ENCODE measurements around the gene ABO.
"Not testable (repeated sequence)": the region's sequence is repeated elsewhere in the genome, so short reads cannot be mapped to it uniquely, and the experiment has no call there.

ABO gene

DNA sequence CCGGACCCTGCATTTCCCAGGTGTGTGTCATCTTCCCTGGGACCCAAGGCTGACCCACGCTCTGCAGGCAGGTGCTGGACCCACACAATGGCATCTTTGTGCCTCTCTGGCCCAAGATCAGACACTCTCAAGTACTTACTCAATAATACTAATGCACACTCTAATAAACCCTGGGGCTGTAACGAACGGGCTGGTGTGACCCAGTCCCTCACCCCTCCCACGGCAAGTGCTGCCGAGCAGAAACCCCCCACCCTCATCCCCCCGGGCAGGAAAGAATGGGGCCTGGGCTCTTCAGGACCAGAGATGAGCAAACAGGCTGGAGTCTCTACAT is 64.8 kb downstream of the ABO start:
- no peak overlapping the region for H3K27ac ChIP-seq (ENCODE audit: low read depth in 2 of 2, low read length in 2 of 2)
- H3K4me3 ChIP-seq (ENCODE audit: low read length in 2 of 2) = no peak overlapping the region
- H3K27me3 ChIP-seq (ENCODE audit: control insufficient read depth in 2 of 2, insufficient read depth in 2 of 2, low read length in 2 of 2) = no peaks in the 10 kb centered on the region
- no peaks in the 10 kb centered on the region for H3K9me3 ChIP-seq (ENCODE audit: control insufficient read depth in 2 of 2, low read length in 2 of 2)
- H3K36me3 ChIP-seq (ENCODE audit: control insufficient read depth in 2 of 2, insufficient read depth in 2 of 2, low read length in 2 of 2) = no peaks in the 10 kb centered on the region
- H3K9ac ChIP-seq (ENCODE audit: low read depth in 1 of 2, low read length in 2 of 2) = no peak overlapping the region
- no peaks in the 10 kb centered on the region for H3K4me1 ChIP-seq (ENCODE audit: control insufficient read depth in 2 of 2, insufficient read depth in 2 of 2, low read length in 2 of 2)

GRCh38 chr9:133209327-133210201 is 65.4 kb downstream of the ABO start:
- not testable (repeated sequence) for H3K9ac ChIP-seq (ENCODE audit: low read depth in 1 of 2, low read length in 2 of 2); H3K27me3 ChIP-seq (ENCODE audit: control insufficient read depth in 2 of 2, insufficient read depth in 2 of 2, low read length in 2 of 2); H3K4me3 ChIP-seq (ENCODE audit: low read length in 2 of 2)

DNA sequence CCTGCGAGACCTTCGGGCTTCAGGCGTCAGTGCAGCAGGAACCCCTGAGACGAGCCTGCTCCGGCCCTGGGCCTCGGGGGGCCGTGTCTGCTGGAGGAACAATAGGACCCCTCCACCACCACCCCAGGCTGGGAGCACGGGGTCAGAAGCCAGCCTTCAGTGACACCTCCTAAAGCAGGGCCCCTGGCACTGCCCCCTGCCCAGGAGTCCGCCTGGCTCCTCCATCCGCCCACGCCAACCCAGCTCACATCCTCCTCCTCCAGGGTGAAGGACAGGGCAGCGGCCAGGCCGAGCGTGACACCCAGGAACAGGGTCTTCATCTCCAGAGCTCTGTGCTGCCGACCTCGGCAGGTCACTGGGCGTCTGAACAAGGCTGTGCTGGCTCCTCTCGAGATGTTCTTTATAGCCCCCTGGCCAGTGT is 66.1 kb downstream of the ABO start, which contains the start of gene OBP2B:
OBP2B (minus strand) TSS at position 371 of the 421 bp plus-strand sequence; CDS start at position 320, 51 bp downstream.
- not testable (repeated sequence) for H3K27me3 ChIP-seq (ENCODE audit: control insufficient read depth in 2 of 2, insufficient read depth in 2 of 2, low read length in 2 of 2); H3K4me1 ChIP-seq (ENCODE audit: control insufficient read depth in 2 of 2, insufficient read depth in 2 of 2, low read length in 2 of 2); H3K4me3 ChIP-seq (ENCODE audit: low read length in 2 of 2); H3K27ac ChIP-seq (ENCODE audit: low read depth in 2 of 2, low read length in 2 of 2); H3K36me3 ChIP-seq (ENCODE audit: control insufficient read depth in 2 of 2, insufficient read depth in 2 of 2, low read length in 2 of 2); H3K9ac ChIP-seq (ENCODE audit: low read depth in 1 of 2, low read length in 2 of 2); H3K9me3 ChIP-seq (ENCODE audit: control insufficient read depth in 2 of 2, low read length in 2 of 2)

More at GRCh38 chr9:133209327-133210201, 65.4 kb downstream of the ABO start:
- H3K36me3 ChIP-seq (ENCODE audit: control insufficient read depth in 2 of 2, insufficient read depth in 2 of 2, low read length in 2 of 2); H3K9me3 ChIP-seq (ENCODE audit: control insufficient read depth in 2 of 2, low read length in 2 of 2); H3K4me1 ChIP-seq (ENCODE audit: control insufficient read depth in 2 of 2, insufficient read depth in 2 of 2, low read length in 2 of 2); H3K27ac ChIP-seq (ENCODE audit: low read depth in 2 of 2, low read length in 2 of 2): not testable (repeated sequence)

GRCh38 chr9:133208171-133208879 is 66.7 kb downstream of the ABO start:
- H3K27me3 ChIP-seq (ENCODE audit: control insufficient read depth in 2 of 2, insufficient read depth in 2 of 2, low read length in 2 of 2); H3K36me3 ChIP-seq (ENCODE audit: control insufficient read depth in 2 of 2, insufficient read depth in 2 of 2, low read length in 2 of 2); H3K4me3 ChIP-seq (ENCODE audit: low read length in 2 of 2); H3K9ac ChIP-seq (ENCODE audit: low read depth in 1 of 2, low read length in 2 of 2); H3K27ac ChIP-seq (ENCODE audit: low read depth in 2 of 2, low read length in 2 of 2); H3K9me3 ChIP-seq (ENCODE audit: control insufficient read depth in 2 of 2, low read length in 2 of 2); H3K4me1 ChIP-seq (ENCODE audit: control insufficient read depth in 2 of 2, insufficient read depth in 2 of 2, low read length in 2 of 2): not testable (repeated sequence)

GRCh38 chr9:133207540-133208170 is 67.3 kb downstream of the ABO start:
- Histone ChIP-seq H3K4me3 (ENCODE audit: low read length in 2 of 2) (no peak overlapping the region), H3K27ac (ENCODE audit: low read depth in 2 of 2, low read length in 2 of 2) (no peak overlapping the region), H3K4me1 (ENCODE audit: control insufficient read depth in 2 of 2, insufficient read depth in 2 of 2, low read length in 2 of 2) (no peaks in the 10 kb centered on the region), H3K9me3 (ENCODE audit: control insufficient read depth in 2 of 2, low read length in 2 of 2) (no peaks in the 10 kb centered on the region), H3K27me3 (ENCODE audit: control insufficient read depth in 2 of 2, insufficient read depth in 2 of 2, low read length in 2 of 2) (no peaks in the 10 kb centered on the region), H3K36me3 (ENCODE audit: control insufficient read depth in 2 of 2, insufficient read depth in 2 of 2, low read length in 2 of 2) (no peaks in the 10 kb centered on the region), H3K9ac (ENCODE audit: low read depth in 1 of 2, low read length in 2 of 2) (no peak overlapping the region)

GRCh38 chr9:133207021-133207531 is 67.9 kb downstream of the ABO start:
- Histone ChIP-seq H3K9me3 (ENCODE audit: control insufficient read depth in 2 of 2, low read length in 2 of 2) (no peaks in the 10 kb centered on the region), H3K36me3 (ENCODE audit: control insufficient read depth in 2 of 2, insufficient read depth in 2 of 2, low read length in 2 of 2) (no peaks in the 10 kb centered on the region), H3K27me3 (ENCODE audit: control insufficient read depth in 2 of 2, insufficient read depth in 2 of 2, low read length in 2 of 2) (no peaks in the 10 kb centered on the region), H3K9ac (ENCODE audit: low read depth in 1 of 2, low read length in 2 of 2) (no peak overlapping the region), H3K27ac (ENCODE audit: low read depth in 2 of 2, low read length in 2 of 2) (no peak overlapping the region), H3K4me3 (ENCODE audit: low read length in 2 of 2) (no peak overlapping the region), H3K4me1 (ENCODE audit: control insufficient read depth in 2 of 2, insufficient read depth in 2 of 2, low read length in 2 of 2) (no peaks in the 10 kb centered on the region)

DNA sequence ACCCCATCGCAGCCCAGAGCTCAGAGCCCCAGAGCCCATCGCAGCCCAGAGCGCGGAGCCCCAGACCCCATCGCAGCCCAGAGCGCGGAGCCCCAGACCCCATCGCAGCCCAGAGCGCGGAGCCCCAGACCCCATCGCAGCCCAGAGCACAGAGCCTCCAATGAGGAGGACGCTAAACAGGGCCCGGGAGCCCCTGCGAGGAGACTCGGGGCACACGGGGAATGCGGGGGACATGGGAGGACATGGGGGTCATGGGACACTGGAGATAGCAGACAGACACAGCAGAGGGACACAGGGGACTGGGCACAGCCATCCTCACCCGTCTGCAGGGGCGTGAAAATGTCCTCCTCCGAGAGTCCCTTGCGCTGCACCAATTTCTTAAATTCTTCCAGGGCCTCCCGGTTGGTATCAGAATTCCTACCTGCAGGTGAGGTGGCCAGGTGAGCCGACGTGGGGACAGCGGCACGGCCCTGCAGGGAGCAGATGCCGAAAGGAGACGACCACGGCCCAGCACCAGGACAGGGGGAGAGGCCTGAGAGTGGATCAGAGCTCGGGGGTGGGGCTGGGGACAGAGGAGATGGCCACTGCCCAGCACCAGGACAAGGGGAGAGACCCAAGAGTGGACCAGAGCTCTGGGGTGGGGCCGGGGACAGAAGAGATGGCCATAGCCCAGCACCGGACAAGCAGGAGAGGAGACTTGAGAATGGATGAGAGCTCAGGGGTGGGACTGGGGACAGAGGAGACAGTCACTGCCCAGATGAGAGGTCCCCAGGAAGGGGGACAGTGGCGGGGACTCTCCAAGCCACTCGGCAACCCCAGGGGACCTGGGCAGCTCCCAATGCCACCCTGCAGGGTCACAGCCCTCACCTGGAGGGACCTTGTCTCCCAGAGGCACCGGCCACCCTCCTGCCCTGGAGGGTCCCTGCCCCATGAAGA is 68.7 kb downstream of the ABO start:
- Histone ChIP-seq H3K9me3 (ENCODE audit: control insufficient read depth in 2 of 2, low read length in 2 of 2) (no peaks in the 10 kb centered on the region), H3K27ac (ENCODE audit: low read depth in 2 of 2, low read length in 2 of 2) (no peak overlapping the region), H3K36me3 (ENCODE audit: control insufficient read depth in 2 of 2, insufficient read depth in 2 of 2, low read length in 2 of 2) (no peaks in the 10 kb centered on the region), H3K4me3 (ENCODE audit: low read length in 2 of 2) (no peak overlapping the region), H3K9ac (ENCODE audit: low read depth in 1 of 2, low read length in 2 of 2) (no peak overlapping the region), H3K4me1 (ENCODE audit: control insufficient read depth in 2 of 2, insufficient read depth in 2 of 2, low read length in 2 of 2) (no peaks in the 10 kb centered on the region), H3K27me3 (ENCODE audit: control insufficient read depth in 2 of 2, insufficient read depth in 2 of 2, low read length in 2 of 2) (no peaks in the 10 kb centered on the region)

GRCh38 chr9:133205481-133205887 is 69.5 kb downstream of the ABO start:
- H3K4me3 ChIP-seq (ENCODE audit: low read length in 2 of 2); H3K27me3 ChIP-seq (ENCODE audit: control insufficient read depth in 2 of 2, insufficient read depth in 2 of 2, low read length in 2 of 2); H3K36me3 ChIP-seq (ENCODE audit: control insufficient read depth in 2 of 2, insufficient read depth in 2 of 2, low read length in 2 of 2); H3K27ac ChIP-seq (ENCODE audit: low read depth in 2 of 2, low read length in 2 of 2); H3K4me1 ChIP-seq (ENCODE audit: control insufficient read depth in 2 of 2, insufficient read depth in 2 of 2, low read length in 2 of 2); H3K9ac ChIP-seq (ENCODE audit: low read depth in 1 of 2, low read length in 2 of 2); H3K9me3 ChIP-seq (ENCODE audit: control insufficient read depth in 2 of 2, low read length in 2 of 2): not testable (repeated sequence)

All from mucosa of rectum (tissue), 2 donors.